NCI-H2081 (cell line): ENCODE results near the gene URAD.
"Not testable (repeated sequence)": the region's sequence is repeated elsewhere in the genome, so short reads cannot be mapped to it uniquely, and the experiment has no call there.

Experiments used
- DNase-seq, 2 experiments: peaks; one replicate each; lab custom pipeline; 2025; lab: John Stamatoyannopoulos, UW

Gene URAD

DNA sequence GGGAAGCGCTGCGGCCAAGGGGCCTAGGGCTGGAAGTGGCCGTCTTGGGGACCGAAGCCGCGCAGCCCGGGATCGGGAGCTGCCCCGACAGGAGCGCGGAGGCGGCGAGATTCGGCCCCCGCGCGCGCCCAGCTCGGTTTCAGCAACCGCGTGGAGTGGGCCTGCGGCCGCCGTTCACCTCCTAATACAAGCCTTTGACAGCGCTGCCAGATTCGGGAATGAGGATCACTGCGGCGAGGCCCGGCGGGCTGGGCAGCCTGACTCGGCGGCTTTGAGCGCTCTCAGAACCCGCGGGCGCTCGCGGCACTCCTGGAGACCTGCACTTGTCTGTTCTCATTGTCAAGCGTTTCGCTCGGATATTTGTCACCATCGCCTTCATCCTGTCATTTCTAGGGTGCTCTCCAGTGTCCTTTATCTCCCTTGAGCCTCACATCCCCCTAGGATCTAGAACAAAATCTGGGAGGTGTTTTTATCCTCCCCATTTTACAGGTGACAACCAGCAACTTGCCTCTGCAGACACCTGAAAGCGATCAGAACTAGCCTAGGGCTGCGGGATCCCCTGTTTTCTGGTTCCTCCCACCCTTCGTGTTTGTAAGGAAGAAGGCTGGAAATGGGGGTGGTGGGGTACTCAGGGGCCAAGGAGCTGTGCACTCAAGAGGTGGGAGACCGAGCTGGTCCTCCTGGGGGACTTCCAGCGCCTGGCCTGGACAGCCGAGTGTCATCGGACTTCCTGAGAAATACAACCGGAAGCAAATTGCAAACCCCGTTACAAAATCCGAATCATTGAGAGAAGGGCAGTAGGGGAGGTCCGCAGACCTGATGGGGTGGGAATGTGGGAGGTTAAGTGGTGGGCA, 17.9 kb downstream of the URAD start:
- no peak for DNase-seq

DNA sequence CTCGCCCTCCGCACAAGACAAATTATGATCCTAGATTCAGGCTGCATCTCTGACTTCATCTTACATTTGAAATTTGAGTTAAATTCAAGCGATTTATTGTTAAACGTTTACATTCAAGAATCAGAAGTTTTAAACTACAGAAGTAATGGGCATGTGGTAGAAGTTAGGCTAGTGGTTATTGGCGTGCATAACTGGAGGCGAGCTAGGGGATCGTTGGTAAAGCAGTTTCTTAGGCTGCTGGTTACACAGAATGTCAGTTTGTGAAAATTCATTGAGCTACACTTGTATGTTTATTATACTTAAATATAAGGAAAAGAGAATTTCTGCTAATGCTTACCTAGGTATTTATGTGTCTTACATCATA, 18.6 kb downstream of the URAD start:
- DNase-seq: no peak

DNA sequence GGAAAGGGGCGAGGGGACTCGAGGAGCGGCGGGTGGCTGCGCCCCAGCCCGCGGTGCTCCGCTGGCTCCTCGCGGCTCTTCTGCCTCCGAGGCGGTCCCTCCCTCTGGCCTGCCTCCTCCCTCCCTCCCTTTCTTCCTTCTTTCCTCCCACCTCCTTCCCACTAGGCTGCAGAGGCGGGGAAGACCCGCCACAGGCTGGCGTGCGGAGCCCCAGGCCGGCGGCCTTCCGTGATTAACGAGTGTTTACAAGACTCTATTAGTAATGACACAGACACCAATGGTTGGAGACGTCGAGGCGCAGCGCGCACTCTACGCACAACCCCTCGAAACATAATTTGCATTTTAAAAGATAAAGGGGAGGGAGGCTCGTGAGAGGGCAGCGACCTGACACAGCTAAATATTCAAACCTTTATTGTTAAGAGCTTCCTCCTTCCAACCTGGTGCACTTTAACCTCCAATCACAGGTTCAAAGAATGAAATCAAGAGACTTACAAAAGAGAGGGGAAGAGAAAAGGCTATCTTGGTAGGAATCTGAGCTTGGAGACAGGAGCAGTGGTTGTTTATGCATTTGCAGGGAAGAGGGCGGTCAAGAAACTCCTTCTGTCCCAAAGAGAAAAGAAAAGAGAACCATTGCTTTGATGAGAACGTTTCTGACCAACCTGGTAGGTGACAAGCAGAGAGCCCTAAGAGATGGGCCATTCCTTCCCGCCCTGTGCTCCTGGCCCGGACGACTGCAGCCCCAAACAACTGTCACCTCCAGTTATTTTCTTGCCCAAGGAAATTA, 19.2 kb downstream of the URAD start, which contains the start of gene CDX2:
CDX2 (minus strand) TSS at position 234 of the 784 bp plus-strand sequence. CDS start 309 bp downstream, outside the sequence.
- no peak for DNase-seq

DNA sequence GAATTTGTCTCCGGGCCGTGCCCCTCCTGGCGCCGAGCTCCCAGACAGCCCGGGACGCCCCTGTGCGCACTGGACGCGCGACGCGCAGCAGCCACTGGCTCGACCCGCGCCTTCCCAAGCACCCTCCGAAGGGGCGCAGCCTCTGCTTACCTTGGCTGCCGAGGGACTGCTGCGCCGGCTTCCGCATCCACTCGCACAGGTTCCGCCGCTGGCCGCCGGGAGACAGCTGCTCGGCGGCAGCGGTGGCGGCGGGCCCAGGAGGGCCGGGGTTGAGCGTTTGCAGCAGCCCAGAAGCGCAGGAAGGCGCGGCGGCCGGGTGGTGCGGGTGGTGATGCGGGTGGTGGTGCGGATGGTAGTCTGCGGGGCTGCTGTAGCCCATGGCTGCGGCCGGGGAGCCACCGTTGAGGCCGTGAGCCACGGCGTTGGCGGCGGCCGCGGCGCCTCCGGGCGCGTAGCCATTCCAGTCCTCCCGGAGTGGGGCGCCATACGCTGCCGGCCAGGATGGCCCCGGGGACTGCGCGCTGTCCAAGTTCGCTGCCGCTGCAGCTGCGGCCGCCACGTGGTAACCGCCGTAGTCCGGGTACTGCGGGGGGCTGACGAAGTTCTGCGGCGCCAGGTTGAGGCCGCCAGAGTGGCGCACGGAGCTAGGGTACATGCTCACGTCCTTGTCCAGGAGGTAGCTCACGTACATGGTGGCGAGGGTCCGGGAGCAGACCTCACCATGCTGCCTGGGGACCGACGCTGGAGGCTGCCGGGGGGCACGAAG, 20.0 kb downstream of the URAD start:
- DNase-seq: peak; percentile 24 to 47

DNA sequence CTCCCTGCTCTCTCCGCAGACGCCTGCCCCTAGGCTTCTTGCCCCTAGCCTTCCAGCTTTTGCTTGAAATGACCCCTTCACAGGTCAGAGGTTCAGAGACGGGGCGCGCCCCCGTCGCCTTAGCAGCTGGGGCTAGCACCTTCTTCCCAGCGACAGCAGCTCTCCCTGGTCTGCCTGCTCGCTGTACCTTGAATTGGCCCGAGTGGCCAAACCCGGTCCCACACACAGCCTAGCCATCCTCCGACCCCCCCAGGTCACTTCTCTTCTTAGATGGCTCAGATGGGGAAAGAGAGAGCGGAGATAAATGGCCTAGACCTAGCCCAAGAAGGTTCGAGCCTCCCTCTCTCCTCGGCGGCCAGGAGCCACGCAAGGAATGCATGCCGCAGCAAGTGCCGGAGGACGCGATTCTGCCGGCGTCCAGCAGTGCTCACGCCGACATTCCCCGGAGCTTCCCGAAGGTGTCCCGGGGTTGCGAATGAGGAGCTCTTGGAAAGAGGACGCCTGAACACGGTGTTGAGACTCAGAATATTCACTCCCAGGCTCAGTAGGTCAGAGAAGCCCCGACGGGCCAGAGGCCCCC, 20.7 kb downstream of the URAD start:
- DNase-seq: no peak

DNA sequence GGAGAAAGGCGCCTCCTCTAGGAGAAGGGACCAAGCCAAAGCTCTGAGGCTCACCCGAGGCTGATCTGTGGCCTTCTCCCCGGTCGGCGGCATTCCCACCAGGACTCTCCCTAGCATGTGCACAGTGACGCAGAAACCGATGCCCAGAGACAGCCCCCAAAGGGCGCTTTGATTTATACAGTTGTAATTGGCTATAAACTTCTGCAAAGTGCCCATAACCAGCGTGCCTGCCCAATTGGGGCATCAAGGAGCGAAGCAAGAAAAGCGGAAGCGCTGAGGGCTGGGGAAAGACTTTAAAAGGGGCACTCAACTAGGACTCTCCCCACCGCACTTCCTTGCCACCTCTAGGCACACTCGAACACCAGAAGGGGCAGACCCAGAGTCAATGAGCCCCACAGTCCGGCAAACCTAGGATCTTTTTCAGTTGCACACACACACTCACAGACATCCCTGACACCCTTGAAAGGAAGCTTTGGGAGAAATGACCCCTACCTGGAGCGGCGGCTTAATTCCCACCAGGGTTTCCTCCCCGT, 21.2 kb downstream of the URAD start:
- DNase-seq: no peak

DNA sequence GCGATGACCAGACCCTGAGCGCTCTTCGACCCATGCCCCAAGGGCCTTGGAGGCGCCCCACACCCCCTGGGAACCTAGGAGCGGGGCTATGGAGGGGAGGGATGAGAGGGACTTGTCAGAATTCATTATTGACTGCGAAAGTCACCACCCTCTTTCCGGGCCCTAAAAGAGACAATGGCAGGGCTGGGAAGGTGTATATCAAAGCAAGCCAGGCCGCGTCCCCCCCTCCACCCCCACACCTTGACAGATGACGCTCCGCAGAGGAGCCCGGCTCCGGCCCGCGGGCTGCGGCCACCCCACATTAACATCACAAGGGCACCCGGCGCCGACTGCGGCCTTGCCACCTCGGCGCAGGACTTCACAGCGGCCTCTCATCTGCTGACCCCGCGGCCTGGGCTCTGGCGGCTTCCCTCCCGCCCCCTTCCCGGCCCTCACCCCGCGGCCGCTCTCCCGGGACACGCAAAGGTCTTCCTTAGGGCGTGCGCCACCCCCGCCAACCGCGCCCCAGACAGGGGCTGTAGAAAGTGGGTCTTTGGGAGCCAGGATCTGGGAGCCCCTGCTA, 21.8 kb downstream of the URAD start:
- no peak for DNase-seq

DNA sequence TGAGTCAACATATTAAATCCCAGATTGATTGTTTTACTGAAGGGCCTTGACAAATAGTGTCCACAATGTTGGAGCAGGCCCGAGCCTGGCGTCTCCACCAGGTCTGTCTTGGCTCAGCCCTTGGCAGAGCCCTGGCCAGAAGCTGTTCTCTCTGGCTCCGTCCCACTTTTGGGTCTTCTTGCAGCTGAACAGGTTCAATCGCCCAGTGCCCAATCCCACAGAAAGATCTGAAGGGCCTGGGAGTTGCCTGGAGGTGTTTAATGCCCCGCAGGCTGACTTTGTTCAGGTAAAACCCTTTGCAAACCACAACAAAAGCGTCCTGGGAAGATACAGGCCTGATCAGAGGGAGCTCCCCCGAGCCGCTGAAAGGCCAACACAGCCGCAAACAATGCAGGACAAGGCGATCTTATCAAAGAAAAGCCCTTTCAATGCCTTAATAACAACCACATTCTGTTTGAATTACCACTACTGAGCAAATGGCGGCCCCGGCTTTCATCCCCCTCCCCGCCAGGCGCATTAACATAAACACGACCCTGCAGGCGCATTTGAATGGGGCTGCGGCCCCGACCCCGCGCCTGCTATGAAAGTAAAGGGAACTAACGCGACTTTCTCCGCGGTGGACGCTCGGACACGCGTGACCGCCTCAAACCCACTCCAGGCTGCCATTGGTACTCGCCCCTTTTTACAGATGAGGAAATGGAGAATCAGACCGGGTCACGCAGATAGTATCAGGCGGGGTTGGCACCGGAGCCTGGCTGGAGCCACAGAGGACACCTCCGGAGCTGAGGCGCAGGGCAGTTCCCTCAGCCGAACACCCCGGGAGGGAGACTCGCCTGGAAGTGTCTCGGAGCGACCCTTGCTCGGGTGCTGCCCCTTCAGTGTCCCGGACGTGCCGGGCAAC, 22.5 kb downstream of the URAD start:
- DNase-seq: no peak

DNA sequence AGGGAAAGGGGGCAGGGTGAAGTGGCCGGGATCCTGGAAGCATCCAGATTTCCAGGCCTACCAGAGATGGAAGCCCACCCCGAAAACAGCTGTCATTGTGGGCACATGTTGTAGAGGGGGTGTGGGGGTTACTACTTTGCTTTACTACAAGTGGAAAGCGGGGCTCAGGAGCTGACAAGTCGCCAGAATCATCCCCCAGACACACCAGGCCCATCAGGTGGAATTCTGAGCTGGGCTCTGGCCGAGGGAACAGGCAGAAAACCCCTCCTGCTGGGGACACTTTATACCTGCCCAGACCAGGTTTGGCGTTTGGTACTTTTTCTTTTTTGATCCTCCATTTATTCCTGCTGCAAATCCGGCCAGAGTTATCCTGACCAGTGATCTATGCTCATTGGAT, 23.2 kb downstream of the URAD start:
- no peak for DNase-seq

DNA sequence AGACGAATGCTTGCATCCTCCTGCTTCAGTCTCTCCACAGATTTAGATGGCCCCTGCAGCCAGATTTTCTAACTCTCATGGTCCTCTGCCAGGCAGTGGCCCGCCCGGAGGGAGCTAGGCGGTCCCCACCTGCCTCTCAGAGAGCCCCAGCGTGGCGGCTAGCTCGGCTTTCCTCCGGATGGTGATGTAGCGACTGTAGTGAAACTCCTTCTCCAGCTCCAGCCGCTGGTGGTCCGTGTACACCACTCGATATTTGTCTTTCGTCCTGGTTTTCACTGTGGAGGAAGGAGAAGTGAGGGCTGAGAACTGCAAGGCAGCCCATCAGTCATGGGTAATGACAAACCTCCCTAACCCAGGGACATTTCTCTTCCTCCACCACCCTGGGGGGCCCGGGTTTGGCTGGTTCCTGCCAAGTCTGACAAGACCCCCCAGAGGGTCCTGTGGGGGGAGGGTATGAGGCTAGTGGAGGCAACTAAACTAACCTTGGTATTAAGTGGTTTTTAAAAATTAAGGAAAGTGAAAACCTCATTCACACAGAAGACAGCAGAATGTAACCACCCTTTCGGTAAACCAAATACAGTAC, 23.7 kb downstream of the URAD start:
- no peak for DNase-seq

DNA sequence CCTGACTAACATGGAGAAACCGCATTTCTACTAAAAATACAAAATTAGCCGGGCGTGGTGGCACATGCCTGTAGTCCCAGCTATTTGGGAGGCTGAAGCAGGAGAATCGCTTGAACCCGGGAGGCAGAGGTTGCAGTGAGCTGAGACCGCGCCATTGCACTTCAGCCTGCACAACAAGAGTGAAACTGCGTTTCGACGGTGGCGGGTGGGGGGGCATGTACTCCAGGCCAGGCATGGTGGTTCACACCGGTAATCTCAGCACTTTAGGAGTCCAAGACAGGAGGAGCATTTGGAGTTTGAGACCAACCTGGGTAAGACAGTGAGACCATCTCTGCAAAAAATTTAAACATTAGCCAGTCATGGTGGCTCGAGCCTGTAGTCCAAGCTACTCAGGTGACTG, 24.3 kb downstream of the URAD start:
- not testable (repeated sequence) for DNase-seq

DNA sequence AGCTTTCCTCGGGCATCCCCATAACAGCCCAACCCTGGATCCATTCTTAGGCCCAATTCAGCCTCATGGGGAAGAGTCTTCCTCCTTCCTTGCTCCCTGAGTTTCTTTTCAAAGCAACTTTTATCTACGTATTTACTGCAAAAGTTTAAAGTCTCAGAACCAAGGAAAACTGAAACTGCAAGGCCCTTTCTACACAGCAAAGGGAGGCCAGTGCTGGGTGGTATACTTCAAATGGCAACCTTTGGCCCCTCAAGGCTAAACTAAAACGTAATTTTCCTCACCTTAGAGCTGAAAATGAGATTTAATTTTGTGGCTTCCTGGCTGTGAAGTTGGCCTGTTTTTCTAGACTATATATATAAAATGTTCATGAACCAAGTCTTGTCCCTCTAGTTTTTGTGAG, 25.0 kb downstream of the URAD start:
- no peak for DNase-seq

DNA sequence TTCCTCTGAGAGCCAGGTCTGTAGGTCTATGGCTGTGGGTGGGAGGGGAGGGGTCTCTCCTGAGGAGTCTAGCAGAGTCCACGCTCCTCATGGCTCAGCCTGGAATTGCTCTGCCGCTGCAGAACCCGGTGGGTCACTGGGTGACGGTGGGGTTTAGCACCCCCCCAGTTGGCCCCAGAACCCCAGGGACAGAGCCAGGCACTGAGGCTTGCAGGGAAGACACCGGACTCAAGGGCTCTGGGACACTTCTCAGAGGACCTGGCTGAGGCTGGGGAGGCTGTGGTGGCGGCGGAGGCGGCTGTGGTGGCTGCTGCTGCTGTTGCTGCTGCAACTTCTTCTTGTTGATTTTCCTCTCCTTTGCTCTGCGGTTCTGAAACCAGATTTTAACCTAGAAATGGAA, 25.5 kb downstream of the URAD start:
- no peak for DNase-seq

DNA sequence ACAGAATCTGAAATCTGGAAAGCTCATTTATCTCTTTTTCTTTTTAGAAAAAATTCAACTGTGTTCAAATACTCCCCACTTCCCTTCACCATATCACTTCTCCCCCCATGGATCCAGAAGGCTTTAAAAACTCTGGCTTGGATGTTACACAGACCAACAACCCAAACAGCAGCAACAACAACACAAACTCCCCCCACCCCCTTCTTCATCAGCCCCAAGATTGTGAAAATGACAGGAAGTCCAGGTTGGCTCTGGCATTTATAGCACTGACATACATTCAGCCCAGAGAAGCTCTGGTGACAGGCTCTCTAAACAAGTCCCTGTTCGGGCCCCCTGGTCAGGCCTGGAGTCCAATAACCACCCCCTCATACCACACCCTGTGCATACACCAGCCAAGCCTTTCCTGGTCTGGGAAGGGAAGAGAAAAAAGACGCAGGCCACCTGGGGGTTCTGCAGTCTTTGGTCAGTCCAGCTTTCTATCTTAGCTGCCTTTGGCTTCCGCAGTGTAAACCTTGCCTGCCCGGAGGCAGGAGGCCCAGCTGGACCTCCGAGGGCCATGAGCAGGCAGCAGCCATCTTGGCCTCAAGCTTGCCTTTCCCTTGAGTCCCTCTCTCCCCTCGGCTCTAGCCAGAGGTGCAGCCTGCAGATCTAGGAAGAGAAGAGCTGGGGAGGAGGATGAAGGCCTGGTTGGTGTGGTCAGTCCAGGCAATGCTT, 26.2 kb downstream of the URAD start:
- no peak for DNase-seq

DNA sequence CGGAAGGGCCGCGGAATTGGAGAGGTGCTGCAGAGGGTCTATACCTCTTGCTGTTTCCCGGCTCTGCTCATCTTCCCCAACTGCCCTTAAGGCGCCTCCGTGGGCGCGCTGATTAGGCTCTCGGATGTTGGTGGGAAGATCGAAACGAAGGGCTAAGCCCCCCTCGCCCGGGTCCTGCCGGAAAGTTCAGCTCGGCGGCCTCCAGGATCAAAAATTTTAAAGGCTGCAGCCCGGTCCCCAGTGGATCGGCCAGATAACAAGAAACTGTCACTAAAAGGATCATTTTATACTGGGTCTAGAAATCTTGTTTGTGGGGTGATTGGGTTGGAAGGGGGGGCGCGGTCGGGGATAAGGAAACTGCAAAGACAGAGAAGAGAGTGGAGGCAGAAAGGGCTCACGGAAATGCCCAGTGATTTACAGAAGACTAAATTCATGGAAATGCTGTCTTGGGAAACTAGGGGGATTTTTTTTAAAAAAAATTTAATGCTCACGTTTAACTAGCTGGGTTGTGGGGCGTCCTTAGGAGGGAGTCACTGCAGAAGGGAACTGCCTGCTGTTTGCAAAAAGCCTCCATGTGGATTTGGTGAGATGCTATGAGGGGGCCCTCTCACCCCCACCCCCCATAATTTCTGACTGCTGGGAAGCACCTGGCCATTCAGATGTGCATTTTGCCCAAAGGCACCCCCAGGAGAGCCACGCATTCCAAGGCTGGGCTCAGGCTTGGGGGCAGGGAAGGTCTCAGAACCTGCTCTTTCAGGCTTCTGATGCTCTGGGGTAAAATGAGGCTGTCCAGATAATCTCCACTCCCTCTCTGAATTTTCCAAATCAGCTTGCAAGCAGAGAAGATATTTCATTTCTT, 27.0 kb downstream of the URAD start:
- no peak for DNase-seq

DNA sequence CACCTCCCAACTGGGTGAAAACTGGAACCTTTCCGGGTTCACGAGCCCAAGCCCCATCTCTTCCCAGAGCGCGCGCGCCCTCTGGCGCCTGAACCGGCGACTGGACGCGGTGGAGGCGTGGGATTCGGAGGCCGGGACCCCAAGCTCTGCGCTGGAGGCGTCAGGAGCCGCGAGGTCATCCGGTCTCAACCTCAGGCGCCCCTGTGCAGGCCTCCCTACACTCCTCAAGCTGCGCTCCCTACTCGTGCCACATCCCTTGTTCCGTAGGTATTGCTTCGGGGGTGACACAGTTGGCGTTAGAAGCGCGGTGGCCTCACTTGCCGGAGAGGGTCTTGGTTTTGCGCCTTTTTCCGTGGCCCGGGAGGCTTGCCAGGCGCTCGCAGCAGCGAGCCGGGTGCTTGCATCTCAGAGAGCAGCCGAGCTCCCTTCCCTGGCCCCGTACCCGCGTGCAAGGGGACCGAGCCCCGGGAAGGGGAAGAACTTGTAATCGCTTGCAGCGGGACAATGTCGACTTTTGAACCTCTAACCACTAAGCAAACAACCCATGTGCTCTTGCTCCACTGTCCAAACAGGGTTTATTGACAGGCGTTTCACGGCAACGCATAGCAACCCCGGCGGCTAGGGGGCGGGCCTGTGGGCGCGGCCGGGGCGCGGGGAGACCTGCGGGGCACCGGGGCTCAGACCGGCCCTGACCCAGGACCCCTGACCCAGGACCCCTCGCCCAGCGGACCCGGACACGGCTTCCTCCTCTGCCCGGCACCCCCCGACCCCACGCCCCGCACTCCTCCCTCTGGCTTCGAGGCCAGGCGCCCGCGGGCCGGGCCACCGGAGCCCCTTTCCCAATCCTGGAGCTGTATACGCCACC, 27.9 kb downstream of the URAD start:
- peak; percentile 27 to 30 for DNase-seq

DNA sequence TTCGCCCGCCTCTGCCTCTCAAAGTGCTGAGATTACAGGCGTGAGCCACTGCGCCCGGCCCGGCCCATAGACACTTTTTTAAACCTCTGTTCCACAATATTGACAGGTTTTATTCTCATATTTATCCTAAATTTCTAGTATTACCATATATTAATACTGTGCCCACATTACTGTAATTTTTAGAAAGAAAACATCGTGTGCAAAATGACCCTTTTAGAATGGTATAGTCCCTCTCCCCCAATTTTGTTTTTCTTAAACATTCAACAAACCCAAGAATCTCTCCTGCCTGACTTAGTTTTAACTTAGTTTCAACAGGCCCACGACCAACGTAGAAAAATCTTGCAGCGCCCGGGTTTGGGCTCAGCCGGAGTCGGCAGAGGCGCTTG, 28.5 kb downstream of the URAD start:
- no peak for DNase-seq
